Mammary epithelial cell (primary cell): ENCODE data around the gene FAT1.

Experiments used
- CTCF ChIP-seq, 2 donors: IDR thresholded peaks in 1 of 2; conservative IDR thresholded peaks in 1 of 2; 2 replicates each; pipeline ENCODE4 v1.5.1; 2011 to 2012; ENCODE audit warnings: inconsistent platforms in 2 of 2, low read length in 2 of 2, mild to moderate bottlenecking in 2 of 2, control low read depth in 1 of 2, low read depth in 1 of 2; ENCODE audit not compliant: insufficient read depth in 1 of 2; ENCODE audit errors: extremely low read depth in 1 of 2
- EZH2 ChIP-seq: IDR thresholded peaks from 2 replicates; pipeline ENCODE4 v1.6.1; 2012; ENCODE audit warnings: low read length, inconsistent platforms, borderline replicate concordance

GRCh38 chr4:186701273-186701672, 22.4 kb downstream of the FAT1 start:
- TF ChIP-seq CTCF (conservative IDR thresholded peaks at IDR 0.05 in 1 of 2, IDR thresholded peaks at IDR 0.05 in 1 of 2; ENCODE audit: extremely low read depth in 1 of 2, insufficient read depth in 1 of 2, low read depth in 1 of 2, low read length in 2 of 2) (no peak), EZH2 (no peak)
